ENCODE measurements around the gene KCNMB2.

KCNMB2 gene

GRCh38 chr3:178707311-178708031 is 171.2 kb downstream of the KCNMB2 start:
- Histone ChIP-seq H3K36me3 (no peaks in the 10 kb centered on the region), H3K9me3 (ENCODE audit: severe bottlenecking) (no peaks in the 10 kb centered on the region), H3K4me3 (ENCODE audit: low read depth, low read length) (no peak overlapping the region), H3K27me3 (ENCODE audit: insufficient read depth, low read depth, severe bottlenecking) (no peaks in the 10 kb centered on the region), H3K27ac (no peak overlapping the region)
- TF ChIP-seq, protein P1, sequence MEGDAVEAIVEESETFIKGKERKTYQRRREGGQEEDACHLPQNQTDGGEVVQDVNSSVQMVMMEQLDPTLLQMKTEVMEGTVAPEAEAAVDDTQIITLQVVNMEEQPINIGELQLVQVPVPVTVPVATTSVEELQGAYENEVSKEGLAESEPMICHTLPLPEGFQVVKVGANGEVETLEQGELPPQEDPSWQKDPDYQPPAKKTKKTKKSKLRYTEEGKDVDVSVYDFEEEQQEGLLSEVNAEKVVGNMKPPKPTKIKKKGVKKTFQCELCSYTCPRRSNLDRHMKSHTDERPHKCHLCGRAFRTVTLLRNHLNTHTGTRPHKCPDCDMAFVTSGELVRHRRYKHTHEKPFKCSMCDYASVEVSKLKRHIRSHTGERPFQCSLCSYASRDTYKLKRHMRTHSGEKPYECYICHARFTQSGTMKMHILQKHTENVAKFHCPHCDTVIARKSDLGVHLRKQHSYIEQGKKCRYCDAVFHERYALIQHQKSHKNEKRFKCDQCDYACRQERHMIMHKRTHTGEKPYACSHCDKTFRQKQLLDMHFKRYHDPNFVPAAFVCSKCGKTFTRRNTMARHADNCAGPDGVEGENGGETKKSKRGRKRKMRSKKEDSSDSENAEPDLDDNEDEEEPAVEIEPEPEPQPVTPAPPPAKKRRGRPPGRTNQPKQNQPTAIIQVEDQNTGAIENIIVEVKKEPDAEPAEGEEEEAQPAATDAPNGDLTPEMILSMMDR (IDR thresholded peaks at IDR 0.05; ENCODE audit: low read depth, low read length), result no peak
- no peak for DNase-seq

DNA sequence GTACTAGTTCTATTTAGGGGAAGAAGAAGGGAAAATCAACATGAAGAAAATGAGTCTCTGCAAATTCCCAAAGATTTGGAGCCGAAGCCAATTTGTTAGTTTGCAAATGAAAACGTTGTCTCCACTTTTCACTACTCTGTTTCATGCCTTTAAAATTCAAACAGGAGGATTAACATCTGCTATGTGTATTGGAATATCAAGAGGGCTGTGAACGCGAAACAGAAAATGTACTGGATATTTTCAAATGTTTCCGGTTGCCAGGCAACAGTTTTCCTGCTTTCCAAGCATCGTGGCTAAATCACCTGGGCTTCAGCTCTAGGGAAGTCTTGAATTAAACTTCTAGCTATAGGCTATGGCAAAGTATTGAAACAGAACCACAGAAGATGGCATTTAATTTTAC is 172.8 kb downstream of the KCNMB2 start:
- H3K36me3 ChIP-seq, result no peaks in the 10 kb centered on the region
- H3K27ac ChIP-seq, result no peak overlapping the region
- DNase-seq, result no peak
- no peaks in the 10 kb centered on the region for H3K9me3 ChIP-seq (ENCODE audit: severe bottlenecking)
- H3K27me3 ChIP-seq (ENCODE audit: insufficient read depth, low read depth, severe bottlenecking), result no peaks in the 10 kb centered on the region
- H3K4me3 ChIP-seq (ENCODE audit: low read depth, low read length), result no peak overlapping the region
- TF ChIP-seq, protein P1 (IDR thresholded peaks at IDR 0.05; ENCODE audit: low read depth, low read length), result no peak

- TF ChIP-seq, protein P1 (IDR thresholded peaks at IDR 0.05; ENCODE audit: low read depth, low read length), result no peak
- no peak for DNase-seq
- Histone ChIP-seq H3K27me3 (ENCODE audit: insufficient read depth, low read depth, severe bottlenecking) (no peaks in the 10 kb centered on the region), H3K27ac (no peak overlapping the region), H3K9me3 (ENCODE audit: severe bottlenecking) (no peaks in the 10 kb centered on the region), H3K4me3 (ENCODE audit: low read depth, low read length) (no peak overlapping the region), H3K36me3 (no peaks in the 10 kb centered on the region)
Measured at GRCh38 chr3:178711753-178712152, 175.5 kb downstream of the KCNMB2 start.

- Histone ChIP-seq H3K4me3 (ENCODE audit: low read depth, low read length) (no peak overlapping the region), H3K36me3 (no peaks in the 10 kb centered on the region), H3K9me3 (ENCODE audit: severe bottlenecking) (no peaks in the 10 kb centered on the region), H3K27ac (no peak overlapping the region), H3K27me3 (ENCODE audit: insufficient read depth, low read depth, severe bottlenecking) (no peaks in the 10 kb centered on the region)
- TF ChIP-seq, protein P1 (IDR thresholded peaks at IDR 0.05; ENCODE audit: low read depth, low read length), result no peak
- DNase-seq, result no peak
Measured at GRCh38 chr3:178712247-178712646, 176.0 kb downstream of the KCNMB2 start.

DNA sequence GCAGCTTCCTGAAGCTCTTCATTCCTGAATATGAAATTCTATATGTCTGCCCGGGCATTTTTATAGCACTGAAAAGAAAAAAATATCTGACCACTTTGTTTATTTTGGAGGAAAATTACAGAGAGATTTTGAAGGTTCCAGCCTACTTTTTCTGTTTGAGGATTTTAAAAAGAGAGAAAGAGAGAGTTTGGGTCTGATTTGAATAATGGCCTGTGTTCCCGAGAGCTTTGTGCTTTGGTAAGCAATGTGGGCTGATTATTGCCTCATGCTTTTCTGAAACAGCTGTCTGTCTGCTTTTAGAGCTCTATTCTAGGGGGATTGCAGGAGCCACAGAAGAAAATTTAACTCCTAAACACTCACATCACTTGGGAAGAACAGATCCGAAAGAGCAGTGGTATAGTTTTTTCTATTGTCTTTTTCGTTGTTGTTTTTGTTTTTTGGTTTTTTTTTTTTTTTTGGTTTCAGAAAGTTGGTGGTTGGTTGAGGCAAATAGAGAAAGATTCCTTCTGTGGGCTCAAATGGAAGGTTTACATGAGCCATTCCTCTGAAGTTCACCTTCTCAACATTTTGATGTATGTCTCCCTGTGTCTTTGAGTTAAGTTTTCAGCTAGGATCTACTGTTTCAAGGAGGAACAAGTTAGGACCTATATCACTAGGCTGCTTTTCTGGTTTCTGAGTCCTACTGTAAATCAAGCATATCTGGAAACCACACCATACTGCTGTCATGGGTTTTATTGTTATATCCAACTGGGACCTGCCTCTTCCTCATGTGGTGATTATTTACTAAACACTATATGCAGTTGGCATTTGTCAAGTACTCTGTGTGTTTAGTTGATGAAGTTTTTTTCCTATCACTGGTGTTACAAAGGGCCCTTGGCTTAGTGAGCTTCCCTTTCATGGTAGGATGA is 178.9 kb downstream of the KCNMB2 start:
- Histone ChIP-seq H3K36me3 (no peaks in the 10 kb centered on the region), H3K9me3 (ENCODE audit: severe bottlenecking) (no peaks in the 10 kb centered on the region), H3K27me3 (ENCODE audit: insufficient read depth, low read depth, severe bottlenecking) (no peaks in the 10 kb centered on the region), H3K27ac (no peak overlapping the region), H3K4me3 (ENCODE audit: low read depth, low read length) (no peak overlapping the region)
- DNase-seq, result no peak
- TF ChIP-seq, protein P1 (IDR thresholded peaks at IDR 0.05; ENCODE audit: low read depth, low read length), result no peak

All from WERI-Rb-1 (cell line).